Stimulated activated CD8-positive, alpha-beta memory T cell treated with anti-CD3 and anti-CD28 coated beads, Interleukin-4, amount 100 ng/mL, for 4 hours (primary cell): ENCODE data around the gene ERN1.

ENCODE experiments used
- DNase-seq, 2 donors: peaks; one replicate each; pipeline ENCODE4 v3.0.0-alpha.2; 2020; ENCODE audit warnings: low read depth in 2 of 2, low spot score in 1 of 2

Gene ERN1

GRCh38 chr17:64158406-64158805, 28.5 kb upstream of the ERN1 start:
- DNase-seq = no peak

- no peak for DNase-seq
These were observed 27.8 kb upstream of the ERN1 start for GRCh38 chr17:64157669-64158180.

- no peak for DNase-seq
These were observed 26.7 kb upstream of the ERN1 start for GRCh38 chr17:64156670-64157069.

- no peak for DNase-seq
These were observed 26.0 kb upstream of the ERN1 start for GRCh38 chr17:64155751-64156544.

- no peak for DNase-seq
These were observed 25.2 kb upstream of the ERN1 start for GRCh38 chr17:64155129-64155528.

GRCh38 chr17:64154717-64155116, 24.8 kb upstream of the ERN1 start:
- no peak for DNase-seq

- no peak for DNase-seq
These were observed 24.4 kb upstream of the ERN1 start for GRCh38 chr17:64154313-64154695.

GRCh38 chr17:64153565-64154312, 23.8 kb upstream of the ERN1 start:
- DNase-seq = no peak

GRCh38 chr17:64152428-64153125, 22.6 kb upstream of the ERN1 start:
- no peak for DNase-seq

- no peak for DNase-seq
These were observed 21.0 kb upstream of the ERN1 start for GRCh38 chr17:64151016-64151368.

GRCh38 chr17:64150237-64151015, 20.5 kb upstream of the ERN1 start:
- no peak for DNase-seq

GRCh38 chr17:64149196-64149595, 19.3 kb upstream of the ERN1 start:
- no peak for DNase-seq

GRCh38 chr17:64148699-64149098, 18.8 kb upstream of the ERN1 start:
- DNase-seq = no peak

GRCh38 chr17:64148017-64148631, 18.2 kb upstream of the ERN1 start:
- DNase-seq = no peak

GRCh38 chr17:64147110-64148016, 17.4 kb upstream of the ERN1 start:
- no peak for DNase-seq

GRCh38 chr17:64146418-64147109, 16.6 kb upstream of the ERN1 start:
- peak in 1 of 2 donors; percentile 20 for DNase-seq

GRCh38 chr17:64145751-64146417, 15.9 kb upstream of the ERN1 start:
- DNase-seq = peak; percentile 91 to 92

- no peak for DNase-seq
These were observed 15.4 kb upstream of the ERN1 start for GRCh38 chr17:64145375-64145750.
